HepG2 (cell line): Measurements from ENCODE around the gene ANKRD36C. TPM values are rescaled to one million over a fixed set of nuclear protein-coding genes. Genes with fewer than 3 reads are reported as not detected.

Experiments used
- ATAC-seq: fragments of 200-7000 bp; cut with Tn5 transposase; 3 replicates; pipeline ENCODE4 v1.9.1; 2020; ENCODE audit warnings: mild to moderate bottlenecking, moderate library complexity
- BruUV-seq: library from RNA; stranded (reverse); fragments of 400-500 nt; replicated peaks from 2 replicates; lab custom pipeline; 2021; lab: Mats Ljungman, UMichigan
- CTCF ChIA-PET: fragments of 300-600 bp; formaldehyde crosslinking; extraction: SDS; loops from one replicate; lab custom pipeline; 2021; ENCODE audit warnings: low total read pairs, inconsistent platforms, low intra/inter-chr PET ratio; lab: Yijun Ruan, JAX
- POLR2A ChIA-PET: fragments of 350-600 bp; sonication (Branson Sonifier 250); formaldehyde crosslinking; loops from one replicate; lab custom pipeline; 2020; ENCODE audit warnings: antibody characterized with exemption, inconsistent platforms; lab: Yijun Ruan, JAX
- DNase-seq: peaks from one replicate; pipeline ENCODE4 v3.0.0-alpha.2; 2015; ENCODE audit warnings: low spot score
- FAIRE-seq: peaks from 3 replicates; lab custom pipeline; 2011; peaks lifted over from hg19 to GRCh38; lab: Jason Lieb, UNC
- H2AFZ ChIP-seq: one replicate; pipeline ENCODE4 v1.6.1; 2011; ENCODE audit warnings: low read length, inconsistent platforms
- H3K27ac ChIP-seq: fragments of 300-600 bp; 3 replicates; pipeline ENCODE4 v1.8.0; 2011; ENCODE audit warnings: mixed run types, mild to moderate bottlenecking, mixed read lengths, low read length, inconsistent platforms; ENCODE audit not compliant: insufficient read depth; ENCODE audit errors: extremely low read length
- H3K27me3 ChIP-seq, 2 experiments: fragments of 200-600 bp in 1 of 2; 2 replicates in 1 of 2; 3 replicates in 1 of 2; pipeline versions ENCODE4 v1.6.0 to v1.8.0; 2011; ENCODE audit warnings: low read length in 2 of 2, mild to moderate bottlenecking in 2 of 2, moderate library complexity in 2 of 2, inconsistent platforms in 1 of 2; ENCODE audit not compliant: insufficient read depth in 2 of 2, control insufficient read depth in 1 of 2
- H3K36me3 ChIP-seq, 2 experiments: fragments of 200-600 bp in 1 of 2; replicated peaks in 1 of 2; 2 replicates in 1 of 2; 3 replicates in 1 of 2; pipeline versions ENCODE4 v1.5.1 to v1.8.0; 2011; ENCODE audit warnings: low read length in 2 of 2, inconsistent platforms in 1 of 2; ENCODE audit not compliant: insufficient read depth in 2 of 2, control insufficient read depth in 1 of 2
- H3K4me1 ChIP-seq: 2 replicates; pipeline ENCODE4 v1.5.1; 2012; ENCODE audit warnings: low read length, inconsistent platforms; ENCODE audit not compliant: insufficient read depth
- H3K4me2 ChIP-seq: 2 replicates; pipeline ENCODE4 v1.6.0; 2011; ENCODE audit warnings: low read depth, low read length, inconsistent platforms
- H3K4me3 ChIP-seq, 3 experiments: fragments of 200-600 bp in 1 of 3; sonication (generic), shearing (Covaris generic) in 1 of 3; replicated peaks in 1 of 3; 2 replicates each; pipeline ENCODE4 v1.5.1; 2011 to 2016; ENCODE audit warnings: low read length in 3 of 3, inconsistent platforms in 2 of 3, low read depth in 2 of 3, mild to moderate bottlenecking in 2 of 3, control low read depth in 1 of 3, mixed read lengths in 1 of 3; ENCODE audit not compliant: insufficient read depth in 1 of 3
- H3K79me2 ChIP-seq: one replicate; pipeline ENCODE4 v1.6.1; 2011; ENCODE audit warnings: low read length, inconsistent platforms; ENCODE audit not compliant: insufficient read depth
- H3K9ac ChIP-seq: 2 replicates; pipeline ENCODE4 v1.6.0; 2011; ENCODE audit warnings: mild to moderate bottlenecking, low read depth, low read length, inconsistent platforms; ENCODE audit not compliant: insufficient read depth
- H3K9me3 ChIP-seq: 2 replicates; pipeline ENCODE4 v1.5.1; 2012; ENCODE audit warnings: mild to moderate bottlenecking, low read length
- H4K20me1 ChIP-seq: 2 replicates; pipeline ENCODE4 v1.6.0; 2011; ENCODE audit warnings: inconsistent platforms, mild to moderate bottlenecking, low read length, moderate library complexity; ENCODE audit not compliant: insufficient read depth
- CBFB ChIP-seq: sonication (generic); formaldehyde crosslinking; IDR thresholded peaks from 2 replicates; pipeline ENCODE4 v1.4.0; 2020; ENCODE audit warnings: missing genetic modification reagents
- JARID2 ChIP-seq: sonication (generic); formaldehyde crosslinking; IDR thresholded peaks from 2 replicates; pipeline ENCODE4 v1.8.1; 2023; ENCODE audit warnings: missing genetic modification reagents, inconsistent platforms; ENCODE audit not compliant: insufficient replicate concordance
- KAT7 ChIP-seq: IDR thresholded peaks from 2 replicates; pipeline ENCODE4 v1.6.1; 2018; ENCODE audit warnings: borderline replicate concordance, missing compliant biosample characterization
- MYNN ChIP-seq: sonication (generic); formaldehyde crosslinking; IDR thresholded peaks from 2 replicates; pipeline ENCODE4 v1.4.0; 2020; ENCODE audit warnings: mild to moderate bottlenecking, low read depth, missing genetic modification reagents
- NFE2L2 ChIP-seq: fragments of 150-350 bp; IDR thresholded peaks from 2 replicates; pipeline ENCODE4 v1.6.1; 2014; ENCODE audit warnings: low read length
- NFKB2 ChIP-seq: sonication (generic); formaldehyde crosslinking; IDR thresholded peaks from 2 replicates; pipeline ENCODE4 v1.4.0; 2020; ENCODE audit warnings: missing genetic modification reagents, borderline replicate concordance
- PREB ChIP-seq: sonication (generic); formaldehyde crosslinking; IDR thresholded peaks from 2 replicates; pipeline ENCODE4 v1.4.0; 2020; ENCODE audit warnings: missing genetic modification reagents
- REST ChIP-seq, 2 experiments: IDR thresholded peaks; 2 replicates each; pipeline ENCODE4 v1.6.1; 2011 to 2012; ENCODE audit warnings: low read length in 2 of 2, borderline replicate concordance in 1 of 2, low read depth in 1 of 2, mild to moderate bottlenecking in 1 of 2, moderate library complexity in 1 of 2
- RFX1 ChIP-seq: fragments of 450-650 bp; IDR thresholded peaks from 2 replicates; pipeline ENCODE4 v1.6.1; 2017
- ZBTB7A ChIP-seq: sonication (generic); formaldehyde crosslinking; IDR thresholded peaks from 2 replicates; pipeline ENCODE4 v1.8.0; 2022; ENCODE audit warnings: mild to moderate bottlenecking, missing genetic modification reagents
- ZNF335 ChIP-seq: sonication (generic); formaldehyde crosslinking; IDR thresholded peaks from 2 replicates; pipeline ENCODE4 v1.4.0; 2020; ENCODE audit warnings: missing genetic modification reagents
- ZNF609 ChIP-seq: sonication (generic); formaldehyde crosslinking; IDR thresholded peaks from 2 replicates; pipeline ENCODE4 v1.4.0; 2020; ENCODE audit warnings: mild to moderate bottlenecking, missing genetic modification reagents, borderline replicate concordance
- ZNF660 ChIP-seq: sonication (generic); formaldehyde crosslinking; IDR thresholded peaks from 2 replicates; pipeline ENCODE4 v1.5.1; 2020; ENCODE audit warnings: mild to moderate bottlenecking, low read depth, missing genetic modification reagents, borderline replicate concordance
- ZNF839 ChIP-seq: sonication (generic); formaldehyde crosslinking; IDR thresholded peaks from 2 replicates; pipeline ENCODE4 v1.4.0; 2020; ENCODE audit warnings: missing genetic modification reagents, mild to moderate bottlenecking, borderline replicate concordance
- ZSCAN31 ChIP-seq: sonication (generic); formaldehyde crosslinking; IDR thresholded peaks from 2 replicates; pipeline ENCODE4 v1.5.0; 2020; ENCODE audit warnings: low read depth, mild to moderate bottlenecking, missing genetic modification reagents
- WGBS: methylation state at CpG from one replicate; pipeline ENCODE4 v1.1.6; 2017; ENCODE audit warnings: low lambda C conversion rate; 5-methylcytosine and 5-hydroxymethylcytosine counted together
- in situ Hi-C: cut with HindIII; loops from 2 replicates; pipeline ENCODE4 v1.10.0; 2017; ENCODE audit warnings: low pct_unique_long_range_greater_than_20kb; ENCODE audit not compliant: extremely low pct_ligation_motif_present
- intact Hi-C: fragments of 100-400 bp; cut with micrococcal nuclease; formaldehyde crosslinking; loops from one replicate; pipeline ENCODE4 v1.10.0; 2022; ENCODE audit not compliant: unreplicated experiment
- polyA plus RNA-seq, 8 experiments: library from polyadenylated mRNA; depleted of rRNA in 3 of 8; stranded (reverse) in 7 of 8; unstranded in 1 of 8; fragments of >200 nt; fragmentation: Illumina TruSeq in 4 of 8; extraction: Trizol in 4 of 8; gene quantifications; 2 replicates each; pipeline versions ENCODE4 v1.2.1 to v1.2.3, GENCODE V29; 2011 to 2016; ENCODE audit warnings: low read depth in 4 of 8, missing spikeins in 1 of 8, mixed read lengths in 1 of 8; ENCODE audit not compliant: insufficient read depth in 1 of 8
- total RNA-seq, 5 experiments: library from RNA; depleted of rRNA; stranded (reverse); fragments of >200 nt; fragmentation: Illumina TruSeq; extraction: Trizol; gene quantifications; 2 replicates each; pipeline ENCODE4 v1.2.3, GENCODE V29; 2016; ENCODE audit warnings: low read depth in 1 of 5

The ANKRD36C gene
- total and polyA plus RNA-seq, 2 of the 13 experiments (the other 11 are each of a cell fraction or from before 2014, with no cell fraction given): 5.4 to 36.2 TPM

- ChIA-PET CTCF (no interaction called here), POLR2A (no interaction called here)
- H3K4me3 ChIP-seq: no peak overlapping the region
- H3K27ac ChIP-seq: no peak overlapping the region
- no peak for TF ChIP-seq ZNF839 (CRISPR knock-in tag)
- no peak for TF ChIP-seq NFKB2 (CRISPR knock-in tag)
- TF ChIP-seq JARID2 (CRISPR knock-in tag): no peak
- no peak for TF ChIP-seq ZBTB7A (CRISPR knock-in tag)
- no peak for TF ChIP-seq ZNF335
- no peak for TF ChIP-seq KAT7 (CRISPR knock-in tag)
- no peak for TF ChIP-seq RFX1
- TF ChIP-seq CBFB (CRISPR knock-in tag): no peak
- TF ChIP-seq ZNF609 (CRISPR knock-in tag): no peak
- no peak for TF ChIP-seq NFE2L2
- TF ChIP-seq ZNF660 (CRISPR knock-in tag): no peak
- TF ChIP-seq REST (IDR thresholded peaks at IDR 0.05; ENCODE audit: borderline replicate concordance in 1 of 2, low read depth in 1 of 2, low read length in 2 of 2): no peak
- TF ChIP-seq ZSCAN31 (CRISPR knock-in tag): no peak
- no peak for TF ChIP-seq MYNN (CRISPR knock-in tag)
- no peak for TF ChIP-seq PREB (CRISPR knock-in tag)
- H3K27me3 ChIP-seq: no peaks in the 10 kb centered on the region
- DNase-seq: no peak
- H3K4me2 ChIP-seq: no peak overlapping the region
- in situ Hi-C loops (loop anchor here (25.0 kb wide), 1 partner anchor 276 kb away; the partner anchor contains the start of gene ADRA2B), intact Hi-C loops (no loop called here)
- no peaks in the 10 kb centered on the region for H4K20me1 ChIP-seq
- no peak overlapping the region for H3K9ac ChIP-seq
- FAIRE-seq: no peak
- no TSS peak for BruUV-seq
- no peak overlapping the region for H2AFZ ChIP-seq
- 89% methylated on average over 8 of the region's 8 CpGs for WGBS
- peaks cover 6% of the 10 kb centered on the region; the same call in 1 of the 2 replicates for H3K9me3 ChIP-seq
- no peaks in the 10 kb centered on the region for H3K4me1 ChIP-seq
- no peak for ATAC-seq
- no peaks in the 10 kb centered on the region; a peak in 1 of 5 replicates for H3K36me3 ChIP-seq
- H3K79me2 ChIP-seq: no peaks in the 10 kb centered on the region
Measured at GRCh38 chr2:95836151-95836550, 155.5 kb downstream of the ANKRD36C start.
